Activated CD8-positive, alpha-beta memory T cell treated with anti-CD3 and anti-CD28 coated beads, Interleukin-2, amount 10 ng/mL, durations not matched to agents 7 days and 5 days (primary cell): ENCODE results near the gene SLITRK5. TPM values are rescaled to one million over a fixed set of nuclear protein-coding genes. Genes with fewer than 3 reads are reported as not detected.

Experiments
- ATAC-seq: fragments of 150-1000 bp; cut with Tn5 transposase; one replicate; pipeline ENCODE4 v1.10.0; 2021; ENCODE audit warnings: moderate library complexity
- CTCF ChIA-PET: fragments of 350-600 bp; sonication (Branson Sonifier 250); formaldehyde crosslinking; loops from one replicate; lab custom pipeline; 2021; ENCODE audit warnings: antibody characterized with exemption; lab: Charles Lee
- DNase-seq: peaks from one replicate; pipeline ENCODE4 v3.0.0-alpha.2; 2020
- H3K27ac Mint-ChIP-seq: one replicate; pipeline ENCODE4 v1.8.0; 2021; ENCODE audit warnings: mild to moderate bottlenecking, mixed read lengths
- H3K27me3 Mint-ChIP-seq: one replicate; pipeline ENCODE4 v1.8.0; 2021; ENCODE audit warnings: mixed read lengths
- H3K36me3 Mint-ChIP-seq: one replicate; pipeline ENCODE4 v1.8.0; 2021; ENCODE audit warnings: mild to moderate bottlenecking, mixed read lengths
- H3K4me1 Mint-ChIP-seq: one replicate; pipeline ENCODE4 v1.8.0; 2021; ENCODE audit warnings: mixed read lengths
- H3K4me3 Mint-ChIP-seq: one replicate; pipeline ENCODE4 v1.8.0; 2021; ENCODE audit warnings: mild to moderate bottlenecking, moderate library complexity, mixed read lengths
- H3K9me3 Mint-ChIP-seq: one replicate; pipeline ENCODE4 v1.8.0; 2022; ENCODE audit warnings: low read depth, mixed read lengths
- total RNA-seq, 2 experiments: library from RNA; stranded (reverse); gene quantifications; one replicate each; pipeline ENCODE4 v1.2.3, GENCODE V29; 2021

SLITRK5 gene
- total RNA-seq = not detected

GRCh38 chr13:87671031-87671752 lies at the start of gene SLITRK5:
TSS of gene SLITRK5 (plus strand) at chr13:87671371. CDS start at chr13:87675389, 4,018 bp downstream.
- DNase-seq (peak; percentile 65), ATAC-seq (peak; percentile 84)
- Mint-ChIP-seq H3K27me3 (peaks cover 40% of the 10 kb centered on the region), H3K4me1 (peaks cover 4% of the 10 kb centered on the region), H3K4me3 (peak within 1 kb of the TSS; percentile 26), H3K9me3 (no peaks in the 10 kb centered on the region), H3K27ac (peak within 1 kb of the TSS; percentile 11), H3K36me3 (peaks cover 7% of the 10 kb centered on the region)
- CTCF ChIA-PET = interaction anchor here (1.2 kb wide), 1 partner anchor 13 kb away, joined by 3 read pairs; no protein-coding TSS in a partner anchor

- CTCF ChIA-PET = no interaction called here
Observed at GRCh38 chr13:87622971-87623370, 48.2 kb upstream of the SLITRK5 start.

GRCh38 chr13:87656306-87656705 lies 14.9 kb upstream of the SLITRK5 start:
- Mint-ChIP-seq H3K36me3 (no peaks in the 10 kb centered on the region), H3K4me1 (no peaks in the 10 kb centered on the region), H3K9me3 (peaks cover 2% of the 10 kb centered on the region), H3K27me3 (no peaks in the 10 kb centered on the region), H3K4me3 (no peak overlapping the region), H3K27ac (no peak overlapping the region)
- DNase-seq (no peak), ATAC-seq (no peak)
- CTCF ChIA-PET = no interaction called here

More at GRCh38 chr13:87622971-87623370, 48.2 kb upstream of the SLITRK5 start:
- Mint-ChIP-seq H3K4me3 (no peak overlapping the region), H3K4me1 (no peaks in the 10 kb centered on the region), H3K9me3 (no peaks in the 10 kb centered on the region), H3K36me3 (no peaks in the 10 kb centered on the region), H3K27ac (no peak overlapping the region), H3K27me3 (no peaks in the 10 kb centered on the region)
- ATAC-seq (no peak), DNase-seq (no peak)

GRCh38 chr13:87661471-87661870 lies 9.7 kb upstream of the SLITRK5 start:
- ATAC-seq = no peak
- Mint-ChIP-seq H3K27me3 (no peaks in the 10 kb centered on the region), H3K4me1 (no peaks in the 10 kb centered on the region), H3K9me3 (no peaks in the 10 kb centered on the region), H3K27ac (no peak overlapping the region), H3K36me3 (no peaks in the 10 kb centered on the region), H3K4me3 (no peak overlapping the region)
- CTCF ChIA-PET = no interaction called here
- DNase-seq = no peak

- Mint-ChIP-seq H3K4me1 (peaks cover 4% of the 10 kb centered on the region), H3K9me3 (no peaks in the 10 kb centered on the region), H3K27ac (no peak overlapping the region), H3K27me3 (peaks cover 12% of the 10 kb centered on the region), H3K4me3 (no peak overlapping the region), H3K36me3 (no peaks in the 10 kb centered on the region)
- DNase-seq (no peak), ATAC-seq (no peak)
- CTCF ChIA-PET = no interaction called here
Observed at GRCh38 chr13:87666831-87667230, 4.3 kb upstream of the SLITRK5 start.

GRCh38 chr13:87667686-87668085 lies 3.5 kb upstream of the SLITRK5 start:
- Mint-ChIP-seq H3K27me3 (peaks cover 14% of the 10 kb centered on the region), H3K27ac (no peak overlapping the region), H3K4me3 (no peak overlapping the region), H3K9me3 (no peaks in the 10 kb centered on the region), H3K4me1 (peaks cover 4% of the 10 kb centered on the region), H3K36me3 (peaks cover 2% of the 10 kb centered on the region)
- no peak for DNase-seq
- CTCF ChIA-PET = no interaction called here
- no peak for ATAC-seq

GRCh38 chr13:87669379-87669978 lies 1.7 kb upstream of the SLITRK5 start:
- Mint-ChIP-seq H3K4me1 (peaks cover 4% of the 10 kb centered on the region), H3K27ac (no peak overlapping the region), H3K36me3 (peaks cover 7% of the 10 kb centered on the region), H3K4me3 (no peak overlapping the region), H3K9me3 (no peaks in the 10 kb centered on the region), H3K27me3 (peaks cover 31% of the 10 kb centered on the region)
- CTCF ChIA-PET = no interaction called here
- no peak for DNase-seq
- ATAC-seq = no peak

- no peak overlapping the region for H3K27ac Mint-ChIP-seq
- CTCF ChIA-PET = interaction anchor here (1.2 kb wide), 1 partner anchor 14 kb away, joined by 3 read pairs; no protein-coding TSS in a partner anchor
- peak overlapping the region; percentile 26 for H3K4me3 Mint-ChIP-seq
- peaks cover 4% of the 10 kb centered on the region for H3K4me1 Mint-ChIP-seq
- peaks cover 48% of the 10 kb centered on the region for H3K27me3 Mint-ChIP-seq
- ATAC-seq (no peak), DNase-seq (no peak)
- peaks cover 7% of the 10 kb centered on the region for H3K36me3 Mint-ChIP-seq
- peaks cover 2% of the 10 kb centered on the region for H3K9me3 Mint-ChIP-seq
Observed at GRCh38 chr13:87671753-87672605, 808 bp downstream of the SLITRK5 start.

- Mint-ChIP-seq H3K4me1 (peaks cover 10% of the 10 kb centered on the region), H3K9me3 (peaks cover 2% of the 10 kb centered on the region), H3K4me3 (no peak overlapping the region), H3K27me3 (peaks cover 61% of the 10 kb centered on the region), H3K36me3 (peaks cover 7% of the 10 kb centered on the region), H3K27ac (peak overlapping the region; percentile 57)
- no peak for DNase-seq
- CTCF ChIA-PET = no interaction called here
- ATAC-seq = no peak
Observed at GRCh38 chr13:87674247-87674738, 3.1 kb downstream of the SLITRK5 start.

GRCh38 chr13:87675851-87676250 lies 4.7 kb downstream of the SLITRK5 start:
- Mint-ChIP-seq H3K36me3 (peaks cover 7% of the 10 kb centered on the region), H3K4me3 (no peak overlapping the region), H3K27ac (no peak overlapping the region), H3K4me1 (peaks cover 7% of the 10 kb centered on the region), H3K27me3 (peaks cover 58% of the 10 kb centered on the region), H3K9me3 (peaks cover 2% of the 10 kb centered on the region)
- CTCF ChIA-PET = no interaction called here
- DNase-seq = no peak
- ATAC-seq = no peak

GRCh38 chr13:87676254-87677042 lies 5.3 kb downstream of the SLITRK5 start:
- Mint-ChIP-seq H3K9me3 (peaks cover 2% of the 10 kb centered on the region), H3K4me1 (peaks cover 5% of the 10 kb centered on the region), H3K27me3 (peaks cover 52% of the 10 kb centered on the region), H3K36me3 (peaks cover 7% of the 10 kb centered on the region), H3K4me3 (no peak overlapping the region), H3K27ac (no peak overlapping the region)
- CTCF ChIA-PET = no interaction called here
- DNase-seq (no peak), ATAC-seq (no peak)

- H3K9me3 Mint-ChIP-seq = peaks cover 2% of the 10 kb centered on the region
- H3K27me3 Mint-ChIP-seq = peaks cover 50% of the 10 kb centered on the region
- DNase-seq = no peak
- H3K27ac Mint-ChIP-seq = no peak overlapping the region
- CTCF ChIA-PET = no interaction called here
- peaks cover 5% of the 10 kb centered on the region for H3K4me1 Mint-ChIP-seq
- ATAC-seq = no peak
- peaks cover 7% of the 10 kb centered on the region for H3K36me3 Mint-ChIP-seq
- H3K4me3 Mint-ChIP-seq = no peak overlapping the region
Observed at GRCh38 chr13:87677043-87677495, 5.9 kb downstream of the SLITRK5 start.
